GM21367 (cell line): ENCODE results near the gene CUL4A.

ENCODE experiments used
- ATAC-seq: cut with Tn5 transposase; IDR thresholded peaks from one replicate; pipeline ENCODE4 v1.9.1; 2021; ENCODE audit not compliant: unreplicated experiment

CUL4A gene

DNA sequence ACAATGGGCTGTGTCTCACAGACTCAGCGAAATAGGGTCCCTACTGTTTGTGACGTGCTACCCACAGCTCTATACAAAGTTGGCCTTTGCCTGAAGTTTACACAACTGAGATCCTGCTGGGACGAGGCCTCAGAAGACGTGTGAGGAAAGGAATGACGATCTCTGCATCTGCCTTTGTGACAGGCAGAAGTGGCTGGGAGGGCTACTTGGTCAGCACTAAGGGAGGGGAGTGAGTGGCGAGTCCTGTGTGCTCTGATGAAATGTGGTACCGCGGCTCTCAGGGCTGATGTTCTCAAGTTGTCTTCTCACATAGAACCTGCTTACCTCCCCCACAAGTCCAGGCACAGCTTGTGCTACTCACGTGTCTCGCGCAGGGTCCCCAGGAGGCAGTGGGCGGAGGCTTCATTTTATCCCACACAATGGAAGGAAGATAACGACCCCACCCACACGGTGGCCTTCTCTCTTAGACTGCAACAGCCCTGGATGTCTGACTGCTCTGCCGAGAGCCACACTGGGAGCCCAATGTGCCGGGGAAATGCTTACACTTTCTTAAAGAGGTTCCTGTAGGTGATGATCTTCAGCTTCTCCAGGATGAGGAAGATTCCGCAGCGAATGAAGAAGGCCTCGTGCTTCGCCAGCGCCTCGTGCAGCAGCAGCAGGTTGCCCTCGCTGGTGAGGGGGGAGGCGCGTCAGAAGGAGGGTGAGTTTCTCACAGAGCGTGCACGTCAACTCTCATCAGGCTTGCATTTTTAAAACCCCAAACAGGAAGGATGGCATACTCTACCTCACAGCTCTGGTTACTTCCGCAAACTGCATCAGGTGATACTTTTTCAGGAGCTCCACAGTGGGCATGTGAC, 29.8 kb upstream of the CUL4A start:
- ATAC-seq: no peak

GRCh38 chr13:113182046-113182445, 27.4 kb upstream of the CUL4A start:
- no peak for ATAC-seq

- no peak for ATAC-seq
Measured at GRCh38 chr13:113183450-113184129, 25.8 kb upstream of the CUL4A start.

- ATAC-seq: no peak
Measured at GRCh38 chr13:113184568-113185440, 24.6 kb upstream of the CUL4A start.

DNA sequence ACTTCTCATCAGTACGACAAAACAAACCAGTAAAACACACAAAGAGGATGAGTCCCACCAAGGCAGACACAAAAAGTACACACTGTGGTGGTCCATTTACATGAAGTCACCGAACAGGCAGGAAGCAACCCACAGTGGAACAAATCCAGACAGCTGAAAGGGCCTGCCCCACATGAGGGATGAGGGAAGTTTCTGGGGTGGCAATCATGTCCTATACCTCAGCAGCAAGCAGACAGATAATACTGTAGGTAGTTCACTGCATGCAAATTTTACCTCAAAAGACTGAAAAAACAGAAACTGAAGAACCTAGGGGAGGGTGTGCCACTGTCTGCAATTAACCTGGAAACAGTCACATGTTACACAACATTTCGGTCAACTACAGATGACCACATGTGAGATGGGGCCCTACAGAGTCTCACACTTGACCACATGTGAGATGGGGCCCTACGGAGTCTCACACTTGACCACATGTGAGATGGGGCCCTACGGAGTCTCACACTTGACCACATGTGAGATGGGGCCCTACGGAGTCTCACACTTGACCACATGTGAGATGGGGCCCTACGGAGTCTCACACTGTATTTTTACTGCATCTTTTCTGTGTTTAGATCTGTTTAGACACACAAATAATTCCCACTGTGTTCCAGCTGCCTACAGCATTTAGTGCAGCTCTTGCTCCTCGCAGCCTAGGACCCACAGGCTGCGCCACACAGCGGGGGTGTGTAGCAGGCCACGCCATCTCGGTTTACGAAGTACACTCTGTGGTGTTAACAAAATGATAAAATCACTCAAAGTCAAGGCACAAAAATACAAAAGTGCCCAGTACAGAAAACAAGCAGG, 23.1 kb upstream of the CUL4A start:
- peak; percentile 86 for ATAC-seq

- ATAC-seq: no peak
Measured at GRCh38 chr13:113187263-113187669, 22.1 kb upstream of the CUL4A start.

- ATAC-seq: no peak
Measured at GRCh38 chr13:113187883-113188665, 21.3 kb upstream of the CUL4A start.

- no peak for ATAC-seq
Measured at GRCh38 chr13:113190181-113190580, 19.2 kb upstream of the CUL4A start.

GRCh38 chr13:113192279-113192678, 17.1 kb upstream of the CUL4A start:
- ATAC-seq: no peak

DNA sequence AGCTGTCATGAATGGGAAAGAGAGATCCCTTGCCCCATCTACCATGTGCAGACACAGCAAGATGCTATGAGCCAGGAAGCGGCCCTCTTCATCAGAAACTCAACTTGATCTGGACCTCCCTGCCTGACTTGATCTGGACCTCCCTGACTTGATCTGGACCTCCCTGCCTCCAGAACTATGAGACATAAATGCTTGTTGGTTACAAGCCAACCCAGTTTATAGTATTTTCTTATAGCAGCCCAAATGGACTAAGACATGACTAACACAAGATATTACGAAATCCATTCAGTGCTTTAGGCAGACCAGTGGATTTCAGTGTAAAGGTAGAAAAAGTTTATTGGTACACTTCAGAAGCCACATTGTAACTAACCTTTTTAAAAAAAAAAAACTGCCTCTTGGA, 16.5 kb upstream of the CUL4A start:
- ATAC-seq: no peak

DNA sequence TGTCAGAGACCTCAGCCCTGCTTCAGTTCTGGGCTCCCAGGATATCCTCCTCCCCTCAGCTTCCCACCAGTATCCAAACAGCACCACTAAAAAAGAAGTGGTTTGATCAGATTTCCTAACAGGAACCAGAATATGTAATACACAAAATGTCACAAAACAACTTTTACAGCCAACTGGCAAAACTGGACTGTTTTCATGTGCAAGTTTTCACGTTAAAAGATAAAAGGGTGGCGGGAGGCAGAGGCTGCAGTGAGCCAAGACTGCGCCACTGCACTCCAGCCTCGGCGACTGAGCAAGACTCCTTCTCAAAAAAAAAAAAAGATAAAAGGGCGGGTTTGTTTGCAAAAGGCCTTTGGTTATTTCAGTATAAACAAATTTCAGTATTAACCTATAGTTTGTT, 14.1 kb upstream of the CUL4A start:
- ATAC-seq: no peak

DNA sequence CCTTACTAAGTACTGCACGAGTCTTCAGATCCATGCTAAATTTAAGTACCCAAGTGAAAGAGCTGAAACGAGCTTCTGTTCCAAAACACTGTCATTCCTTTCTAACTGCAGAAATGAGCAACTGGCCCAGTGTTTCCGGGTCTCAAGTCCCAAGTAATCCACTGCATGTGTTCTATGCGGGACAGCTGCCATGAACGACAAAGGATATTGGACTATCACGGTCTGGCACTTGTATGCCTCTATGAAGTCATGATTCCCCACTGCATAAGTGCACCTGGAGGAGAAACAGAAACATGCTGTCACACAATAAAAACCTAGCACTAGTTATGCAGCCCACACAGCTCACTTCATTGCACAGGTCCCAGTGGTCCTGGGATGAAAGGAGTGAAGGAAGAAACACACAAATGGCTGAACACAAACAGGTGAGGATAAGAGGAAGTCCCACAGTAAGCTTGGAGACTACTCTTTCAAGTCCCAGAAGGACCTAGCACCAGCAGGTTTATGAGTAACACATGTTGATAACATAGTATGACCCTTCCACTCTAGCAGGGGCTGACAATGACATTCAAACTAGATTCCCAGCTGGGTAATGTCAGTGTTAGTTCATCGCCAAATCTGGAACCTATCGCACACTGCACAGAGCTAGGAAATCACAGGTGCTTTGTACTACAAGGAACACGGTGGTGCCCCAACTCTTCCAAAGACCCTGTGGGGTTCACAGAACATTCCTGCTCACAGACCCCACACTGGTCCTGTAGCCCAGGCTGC, 12.3 kb upstream of the CUL4A start:
- ATAC-seq: no peak

DNA sequence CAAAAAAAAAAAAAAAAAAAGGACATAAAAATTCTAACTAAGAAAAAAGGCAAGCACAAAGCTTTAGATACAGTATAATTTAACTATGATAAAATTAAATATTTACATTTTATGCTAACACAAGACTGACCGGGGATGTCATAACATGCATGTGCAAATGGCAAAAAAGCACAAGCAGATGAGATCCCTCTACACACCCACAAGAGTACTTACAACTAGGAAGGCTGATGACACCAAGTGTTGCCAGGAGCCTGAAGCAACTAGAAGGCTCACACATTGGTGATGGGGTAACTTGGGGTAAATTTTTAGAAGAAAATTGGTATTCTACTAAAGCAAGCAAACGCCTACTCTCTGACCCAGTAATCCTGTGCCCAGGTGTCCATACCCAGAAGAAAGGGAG, 7.6 kb upstream of the CUL4A start:
- ATAC-seq: no peak

- ATAC-seq: no peak
Measured at GRCh38 chr13:113202912-113203311, 6.5 kb upstream of the CUL4A start.

DNA sequence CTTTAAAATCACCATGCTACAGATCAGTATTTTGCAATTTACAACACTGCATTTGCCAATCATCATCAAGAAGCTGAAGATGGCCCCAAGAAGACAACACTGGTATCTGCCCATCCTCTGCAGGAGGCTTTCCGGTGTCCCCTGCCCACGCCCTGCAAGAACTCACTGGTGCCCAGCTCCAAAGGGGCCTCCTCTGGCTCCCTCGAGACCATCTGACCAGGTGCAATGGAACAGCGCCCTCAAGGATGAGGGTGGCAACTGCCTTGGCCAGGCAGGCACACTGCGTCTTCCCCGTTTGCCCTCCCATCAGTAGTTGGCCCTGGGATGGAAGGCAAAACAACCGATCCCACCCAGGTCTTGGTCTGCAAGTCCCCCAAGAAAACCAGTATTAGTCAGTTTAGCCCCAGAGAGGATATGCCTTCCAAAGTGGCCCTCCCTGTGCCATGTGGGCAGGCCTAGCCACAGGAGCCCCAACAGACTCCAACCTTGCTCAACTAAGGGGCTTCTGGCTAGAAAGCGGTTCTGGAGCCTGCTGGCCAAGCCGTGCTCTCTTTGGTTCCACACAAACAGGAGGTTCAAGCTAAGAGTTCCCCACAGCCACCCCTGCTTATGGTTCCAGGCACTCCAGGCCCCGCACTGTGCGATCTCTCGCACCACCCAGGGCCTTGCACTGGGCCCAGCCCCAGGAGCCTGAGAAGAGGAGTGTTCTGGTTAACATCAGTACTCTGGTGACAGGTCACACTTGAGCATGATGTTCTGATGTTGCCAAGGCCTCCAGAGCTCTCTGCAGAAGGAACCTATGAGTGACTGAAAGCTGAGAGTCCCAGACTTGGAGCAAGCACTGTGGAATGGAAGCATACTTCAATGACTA, 5.7 kb upstream of the CUL4A start:
- no peak for ATAC-seq

GRCh38 chr13:113204378-113204734, 5.1 kb upstream of the CUL4A start:
- ATAC-seq: no peak

- ATAC-seq: no peak
Measured at GRCh38 chr13:113205428-113205931, 3.9 kb upstream of the CUL4A start.

DNA sequence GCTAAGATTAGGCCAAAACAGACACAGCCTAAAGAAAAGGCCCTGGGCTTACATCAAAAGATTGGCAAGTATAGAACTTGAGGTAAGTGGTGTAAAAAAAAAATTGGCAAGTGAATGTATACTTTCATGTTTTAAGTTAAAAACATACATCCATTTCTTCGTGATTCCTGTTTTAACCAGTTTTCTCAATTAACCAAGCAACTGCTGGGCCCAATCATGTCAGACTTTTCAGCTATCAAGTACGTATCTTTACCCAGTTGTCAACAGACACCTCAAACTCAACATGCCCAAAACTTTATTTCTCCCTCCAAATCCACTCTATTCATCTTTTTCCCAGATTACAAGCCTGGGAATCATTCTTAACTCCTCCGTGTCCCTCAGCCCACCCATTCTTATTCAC, 2.0 kb upstream of the CUL4A start:
- ATAC-seq: no peak
